H1 (cell line): ENCODE measurements around the gene GPATCH4. TPM values are rescaled to one million over a fixed set of nuclear protein-coding genes. Genes with fewer than 3 reads are reported as not detected.

ENCODE experiments used
- CTCF ChIA-PET: fragments of 300-600 bp; sonication (Branson Sonifier 250); formaldehyde crosslinking; loops from one replicate; lab custom pipeline; 2021; ENCODE audit not compliant: partially characterized antibody; lab: Charles Lee
- POLR2A ChIA-PET: fragments of 300-600 bp; sonication (Branson Sonifier 250); formaldehyde crosslinking; loops from one replicate; lab custom pipeline; 2021; ENCODE audit warnings: inconsistent platforms; ENCODE audit not compliant: partially characterized antibody; lab: Charles Lee
- DNase-seq, 2 experiments: peaks; one replicate each; pipeline versions ENCODE4 v3.0.0 to v3.0.0-alpha.2; 2010 to 2022; ENCODE audit warnings: low spot score in 2 of 2, low read depth in 1 of 2, mixed read lengths in 1 of 2
- FAIRE-seq: peaks from 2 replicates; lab custom pipeline; 2011; peaks lifted over from hg19 to GRCh38; lab: Jason Lieb, UNC
- H2AFZ ChIP-seq: 2 replicates; pipeline ENCODE4 v1.8.1; 2012; ENCODE audit warnings: low read length, inconsistent platforms
- H2AK5ac ChIP-seq: 2 replicates; pipeline ENCODE4 v1.6.1; 2013; ENCODE audit warnings: low read depth, low read length
- H2BK120ac ChIP-seq: replicated peaks from 2 replicates; pipeline ENCODE3; 2013; ENCODE audit warnings: low read depth, low read length, inconsistent platforms
- H2BK12ac ChIP-seq: 2 replicates; pipeline ENCODE4 v1.6.1; 2013; ENCODE audit warnings: low read depth, low read length
- H2BK15ac ChIP-seq: 2 replicates; pipeline ENCODE4 v1.6.1; 2013; ENCODE audit warnings: low read length
- H2BK20ac ChIP-seq: 2 replicates; pipeline ENCODE4 v1.6.1; 2013; ENCODE audit warnings: low read length
- H2BK5ac ChIP-seq: 2 replicates; pipeline ENCODE4 v1.6.1; 2013; ENCODE audit warnings: low read depth, low read length
- H3K14ac ChIP-seq: 2 replicates; pipeline ENCODE4 v1.6.1; 2013; ENCODE audit warnings: inconsistent platforms; ENCODE audit not compliant: insufficient read length
- H3K18ac ChIP-seq: 2 replicates; pipeline ENCODE4 v1.6.1; 2013; ENCODE audit warnings: low read length; ENCODE audit errors: extremely low read depth
- H3K23ac ChIP-seq: 2 replicates; pipeline ENCODE4 v1.6.1; 2013; ENCODE audit warnings: inconsistent platforms; ENCODE audit not compliant: insufficient read length
- H3K23me2 ChIP-seq: 2 replicates; pipeline ENCODE4 v1.6.1; 2013; ENCODE audit warnings: low read depth, low read length
- H3K27ac ChIP-seq: 2 replicates; pipeline ENCODE4 v1.6.1; 2011; ENCODE audit warnings: low read depth, low read length, inconsistent platforms
- H3K27me3 ChIP-seq, 4 experiments: replicated peaks in 1 of 4; 1 replicate in 1 of 4; 2 replicates in 3 of 4; pipeline versions ENCODE4 v1.6.1 to v1.8.1; 2011 to 2013; ENCODE audit warnings: low read length in 3 of 4, mild to moderate bottlenecking in 3 of 4, inconsistent platforms in 2 of 4, mixed read lengths in 2 of 4, moderate library complexity in 1 of 4; ENCODE audit not compliant: control insufficient read depth in 3 of 4, insufficient read depth in 3 of 4; ENCODE audit errors: extremely low read depth in 1 of 4
- H3K36me3 ChIP-seq, 4 experiments: 2 replicates each; pipeline versions ENCODE4 v1.6.1 to v1.8.1; 2011 to 2013; ENCODE audit warnings: mild to moderate bottlenecking in 4 of 4, low read length in 3 of 4, moderate library complexity in 2 of 4, control low read depth in 1 of 4, inconsistent platforms in 1 of 4; ENCODE audit not compliant: insufficient read depth in 4 of 4, control insufficient read depth in 2 of 4
- H3K4ac ChIP-seq: replicated peaks from 2 replicates; pipeline ENCODE3; 2013; ENCODE audit warnings: low read length, low read depth, mixed read lengths, inconsistent platforms; ENCODE audit not compliant: insufficient read length
- H3K4me1 ChIP-seq, 4 experiments: replicated peaks in 1 of 4; 1 replicate in 1 of 4; 2 replicates in 3 of 4; pipeline versions ENCODE4 v1.6.1 to v1.8.1; 2011 to 2013; ENCODE audit warnings: low read length in 3 of 4, inconsistent platforms in 2 of 4, mixed read lengths in 1 of 4; ENCODE audit not compliant: insufficient read depth in 4 of 4, control insufficient read depth in 3 of 4
- H3K4me2 ChIP-seq, 2 experiments: 2 replicates each; pipeline versions ENCODE4 v1.6.1 to v1.8.1; 2011 to 2013; ENCODE audit warnings: low read depth in 2 of 2, low read length in 2 of 2, control low read depth in 1 of 2, inconsistent platforms in 1 of 2, mild to moderate bottlenecking in 1 of 2; ENCODE audit not compliant: insufficient read depth in 1 of 2
- H3K4me3 ChIP-seq, 4 experiments: fragments of 200-600, 300-600 bp in 1 of 4; sonication (generic), shearing (Covaris generic), sonication (Bioruptor Twin) in 1 of 4; 2 replicates each; pipeline versions ENCODE4 v1.5.1 to v1.8.1; 2011 to 2016; ENCODE audit warnings: low read length in 4 of 4, low read depth in 3 of 4, control low read depth in 2 of 4, inconsistent platforms in 2 of 4, mild to moderate bottlenecking in 2 of 4, mixed read lengths in 1 of 4, moderate library complexity in 1 of 4; ENCODE audit not compliant: insufficient read depth in 2 of 4; ENCODE audit errors: extremely low read depth in 1 of 4
- H3K56ac ChIP-seq: replicated peaks from 2 replicates; pipeline ENCODE3; 2013; ENCODE audit warnings: low read depth, mild to moderate bottlenecking, mixed read lengths, low read length, inconsistent platforms; ENCODE audit not compliant: insufficient read length
- H3K79me1 ChIP-seq: 2 replicates; pipeline ENCODE4 v1.6.1; 2013; ENCODE audit warnings: low read depth, low read length, control low read depth
- H3K79me2 ChIP-seq, 2 experiments: 2 replicates each; pipeline versions ENCODE4 v1.6.1 to v1.8.1; 2012 to 2013; ENCODE audit warnings: low read length in 2 of 2, mild to moderate bottlenecking in 2 of 2, inconsistent platforms in 1 of 2; ENCODE audit not compliant: insufficient read depth in 2 of 2, control insufficient read depth in 1 of 2
- H3K9ac ChIP-seq, 4 experiments: replicated peaks in 1 of 4; 1 replicate in 1 of 4; 2 replicates in 3 of 4; pipeline versions ENCODE4 v1.6.1 to v1.8.1; 2011 to 2013; ENCODE audit warnings: low read depth in 3 of 4, low read length in 3 of 4, control low read depth in 2 of 4, mild to moderate bottlenecking in 2 of 4, moderate library complexity in 2 of 4, inconsistent platforms in 1 of 4; ENCODE audit errors: extremely low read depth in 1 of 4
- H3K9me3 ChIP-seq, 2 experiments: 2 replicates each; pipeline versions ENCODE4 v1.6.1 to v1.8.1; 2012 to 2013; ENCODE audit warnings: mild to moderate bottlenecking in 2 of 2, moderate library complexity in 2 of 2, control low read depth in 1 of 2, inconsistent platforms in 1 of 2, low read depth in 1 of 2, low read length in 1 of 2, mixed read lengths in 1 of 2; ENCODE audit not compliant: insufficient read depth in 2 of 2
- H4K20me1 ChIP-seq, 2 experiments: replicated peaks in 1 of 2; 2 replicates each; pipeline versions ENCODE3 to v1.8.1; 2011 to 2013; ENCODE audit warnings: inconsistent platforms in 2 of 2, low read length in 2 of 2, mild to moderate bottlenecking in 1 of 2; ENCODE audit not compliant: insufficient read depth in 2 of 2, control insufficient read depth in 1 of 2
- H4K5ac ChIP-seq: 2 replicates; pipeline ENCODE4 v1.6.1; 2013; ENCODE audit warnings: low read length, low read depth, mixed read lengths, inconsistent platforms; ENCODE audit not compliant: insufficient read length
- H4K8ac ChIP-seq: 2 replicates; pipeline ENCODE4 v1.8.0; 2013; ENCODE audit warnings: mild to moderate bottlenecking, moderate library complexity, low read length, inconsistent platforms; ENCODE audit not compliant: insufficient read depth; ENCODE audit errors: extremely low read depth
- H4K91ac ChIP-seq: replicated peaks from 2 replicates; pipeline ENCODE3; 2013; ENCODE audit warnings: low read length, mixed read lengths, inconsistent platforms; ENCODE audit not compliant: insufficient read length
- RAD21 ChIP-seq, 2 experiments: IDR thresholded peaks in 1 of 2; conservative IDR thresholded peaks in 1 of 2; 2 replicates each; pipeline ENCODE4 v1.6.1; 2011; ENCODE audit warnings: low read depth in 2 of 2, low read length in 2 of 2, improper control_type of control experiment in 1 of 2, inconsistent platforms in 1 of 2, mild to moderate bottlenecking in 1 of 2, moderate library complexity in 1 of 2
- USF2 ChIP-seq: IDR thresholded peaks from 2 replicates; pipeline ENCODE4 v1.6.1; 2011; ENCODE audit warnings: low read length, improper control_type of control experiment
- WGBS, 2 experiments: shearing (Covaris generic) in 1 of 2; methylation state at CpG; one replicate each; pipeline versions ENCODE4 v1.1.6 to v1.1.7; 2013 to 2015; ENCODE audit warnings: low lambda C conversion rate in 2 of 2, mixed read lengths in 2 of 2, inconsistent platforms in 1 of 2, low coverage in 1 of 2, missing lambda C conversion rate in 1 of 2; ENCODE audit not compliant: insufficient replicate concordance in 2 of 2, insufficient coverage in 1 of 2, insufficient read length in 1 of 2; ENCODE audit errors: extremely low coverage in 1 of 2, missing lambda C conversion rate in 1 of 2; 5-methylcytosine and 5-hydroxymethylcytosine counted together
- polyA plus RNA-seq, 7 experiments: library from polyadenylated mRNA; depleted of rRNA in 3 of 7; stranded (reverse) in 5 of 7; unstranded in 2 of 7; fragments of >200 nt in 5 of 7; fragments of 200-250 nt in 2 of 7; gene quantifications; 1 replicate in 5 of 7; 2 replicates in 1 of 7; 4 replicates in 1 of 7; pipeline versions ENCODE4 v1.2.1 to v1.2.3, GENCODE V29; 2011 to 2013; ENCODE audit warnings: missing spikeins in 2 of 7, mixed read lengths in 2 of 7
- total RNA-seq: library from RNA; stranded (reverse); fragmentation: NEBNext Ultra II Directional; extraction: Animal tissue kit (Norgen Biotek cat#: 25700); gene quantifications from 2 replicates; pipeline ENCODE4 v1.2.1, GENCODE V29; 2021

Gene GPATCH4
- total and polyA plus RNA-seq, 2 of the 8 experiments (the other 6 are each of a cell fraction or from before 2014, with no cell fraction given): 20.5 to 47.9 TPM

GRCh38 chr1:156574039-156574633 lies 27.1 kb downstream of the GPATCH4 start:
- H3K9ac ChIP-seq: no peak overlapping the region
- DNase-seq (no peak), FAIRE-seq (no peak)
- H3K27me3 ChIP-seq: no peaks in the 10 kb centered on the region
- H3K23me2 ChIP-seq: peaks cover 3% of the 10 kb centered on the region; the same call in 1 of the 2 replicates
- H3K56ac ChIP-seq: no peak overlapping the region
- no peak overlapping the region for H2BK15ac ChIP-seq
- 85% methylated on average over 2 of the region's 2 CpGs; no CpG with 5 or more reads in 1 of the 2 experiments for WGBS, 2 experiments
- no peak overlapping the region for H3K4me3 ChIP-seq
- H4K5ac ChIP-seq: no peak overlapping the region
- TF ChIP-seq USF2 (no peak), RAD21 (IDR thresholded peaks at IDR 0.05 in 1 of 2, conservative IDR thresholded peaks at IDR 0.05 in 1 of 2; ENCODE audit: low read depth in 2 of 2, low read length in 2 of 2) (peak in 1 of 2 experiments; percentile 25; a peak in 1 of 4 replicates)
- H3K4ac ChIP-seq: no peak overlapping the region
- H2AK5ac ChIP-seq: no peak overlapping the region
- ChIA-PET POLR2A (interaction anchor here (1.5 to 2.0 kb wide), 3 partner anchors 11 to 18 kb away, joined by 4 to 6 read pairs (median 4); partner anchors contain the start of gene NAXE), CTCF (interaction anchor here (0.6 to 2.2 kb wide), 7 partner anchors 8 to 188 kb away, joined by 3 to 9 read pairs (median 4); no protein-coding TSS in a partner anchor)
- H3K79me1 ChIP-seq: no peaks in the 10 kb centered on the region; the same call in 1 of the 2 replicates
- no peak overlapping the region for H4K8ac ChIP-seq
- no peak overlapping the region for H3K4me2 ChIP-seq
- no peaks in the 10 kb centered on the region; a peak in 1 of 7 replicates for H3K4me1 ChIP-seq
- H3K23ac ChIP-seq: no peak overlapping the region
- H4K20me1 ChIP-seq: no peaks in the 10 kb centered on the region
- no peak overlapping the region for H2BK120ac ChIP-seq
- H3K18ac ChIP-seq: no peak overlapping the region
- no peak overlapping the region for H2BK5ac ChIP-seq
- no peak overlapping the region for H3K27ac ChIP-seq
- H4K91ac ChIP-seq: no peak overlapping the region
- H3K36me3 ChIP-seq: no peaks in the 10 kb centered on the region
- no peaks in the 10 kb centered on the region for H3K9me3 ChIP-seq
- no peak overlapping the region for H3K14ac ChIP-seq
- H2AFZ ChIP-seq: no peak overlapping the region
- no peak overlapping the region for H2BK12ac ChIP-seq
- H2BK20ac ChIP-seq: no peak overlapping the region
- H3K79me2 ChIP-seq: 0 out of 4 replicates have a peak, but pooled peaks cover 0 to 5% of the 10 kb centered on the region in 2 experiments
